A673 (cell line): Measurements from ENCODE around the gene KIF1A.

Experiments
- EZH2 ChIP-seq: fragments of 200-600 bp; sonication (generic); IDR thresholded peaks from 2 replicates; pipeline ENCODE4 v1.6.1; 2017; ENCODE audit warnings: borderline replicate concordance, low read depth, mild to moderate bottlenecking, mixed read lengths, antibody characterized with exemption, low read length; ENCODE audit not compliant: poor library complexity, severe bottlenecking
- TF ChIP-seq, protein P1 (sequence below): fragments of 300-800, 200-600 bp; sonication (generic); conservative IDR thresholded peaks from 2 replicates; pipeline ENCODE4 v1.5.1; 2017; ENCODE audit warnings: low read depth, mild to moderate bottlenecking, antibody characterized with exemption, low read length, moderate library complexity, mixed read lengths

DNA sequence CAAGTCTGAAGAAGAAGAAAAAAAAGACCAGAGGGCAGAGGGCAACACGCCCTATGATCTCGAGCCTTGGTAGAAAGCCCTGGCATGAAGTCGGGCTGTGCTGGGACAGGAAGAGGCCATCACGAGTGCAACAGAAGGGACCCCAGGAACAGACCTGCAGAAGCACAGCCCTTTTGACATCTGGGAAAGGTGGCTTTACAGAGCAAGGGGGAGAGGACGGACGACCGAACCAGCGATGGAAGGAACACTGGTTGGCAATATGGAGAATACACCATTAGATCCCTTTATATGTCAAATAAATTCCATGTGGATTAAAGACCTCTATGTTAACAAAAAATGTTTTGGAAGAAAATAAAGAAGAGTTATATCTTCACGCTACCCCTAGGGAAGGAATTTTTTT lies 10.7 kb downstream of the KIF1A start:
- TF ChIP-seq, protein P1, sequence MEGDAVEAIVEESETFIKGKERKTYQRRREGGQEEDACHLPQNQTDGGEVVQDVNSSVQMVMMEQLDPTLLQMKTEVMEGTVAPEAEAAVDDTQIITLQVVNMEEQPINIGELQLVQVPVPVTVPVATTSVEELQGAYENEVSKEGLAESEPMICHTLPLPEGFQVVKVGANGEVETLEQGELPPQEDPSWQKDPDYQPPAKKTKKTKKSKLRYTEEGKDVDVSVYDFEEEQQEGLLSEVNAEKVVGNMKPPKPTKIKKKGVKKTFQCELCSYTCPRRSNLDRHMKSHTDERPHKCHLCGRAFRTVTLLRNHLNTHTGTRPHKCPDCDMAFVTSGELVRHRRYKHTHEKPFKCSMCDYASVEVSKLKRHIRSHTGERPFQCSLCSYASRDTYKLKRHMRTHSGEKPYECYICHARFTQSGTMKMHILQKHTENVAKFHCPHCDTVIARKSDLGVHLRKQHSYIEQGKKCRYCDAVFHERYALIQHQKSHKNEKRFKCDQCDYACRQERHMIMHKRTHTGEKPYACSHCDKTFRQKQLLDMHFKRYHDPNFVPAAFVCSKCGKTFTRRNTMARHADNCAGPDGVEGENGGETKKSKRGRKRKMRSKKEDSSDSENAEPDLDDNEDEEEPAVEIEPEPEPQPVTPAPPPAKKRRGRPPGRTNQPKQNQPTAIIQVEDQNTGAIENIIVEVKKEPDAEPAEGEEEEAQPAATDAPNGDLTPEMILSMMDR: no peak
- no peak for TF ChIP-seq EZH2
